Measurements from ENCODE around the gene CNTNAP2. TPM values are rescaled to one million over a fixed set of nuclear protein-coding genes. Genes with fewer than 3 reads are reported as not detected.

The CNTNAP2 gene
- total and polyA plus RNA-seq, 9 of the 15 experiments (the other 6 are each of a cell fraction or from before 2014, with no cell fraction given): 0.04 to 0.62 (median 0.09) TPM; not detected in 4

DNA sequence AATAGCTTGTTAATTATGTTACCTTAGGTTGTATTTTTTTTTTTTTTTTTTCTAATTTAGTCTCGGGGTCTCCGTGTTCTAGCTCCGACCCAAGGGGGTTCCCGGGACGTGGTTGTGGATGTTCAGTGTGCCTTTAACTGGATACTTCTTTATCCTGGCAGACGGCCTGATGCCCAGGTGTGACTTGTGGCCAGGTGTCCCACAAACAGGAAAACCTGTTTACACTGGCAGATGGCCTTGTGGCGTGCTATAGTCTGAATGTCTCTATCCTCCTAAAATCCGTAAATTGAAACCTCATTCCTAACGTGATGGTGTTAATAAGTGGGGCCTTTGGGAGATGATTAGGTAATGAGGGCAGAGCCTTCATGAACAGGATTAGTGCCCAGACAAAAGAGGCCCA lies 1927.6 kb downstream of the CNTNAP2 start (continued):
- TF ChIP-seq, protein P1, sequence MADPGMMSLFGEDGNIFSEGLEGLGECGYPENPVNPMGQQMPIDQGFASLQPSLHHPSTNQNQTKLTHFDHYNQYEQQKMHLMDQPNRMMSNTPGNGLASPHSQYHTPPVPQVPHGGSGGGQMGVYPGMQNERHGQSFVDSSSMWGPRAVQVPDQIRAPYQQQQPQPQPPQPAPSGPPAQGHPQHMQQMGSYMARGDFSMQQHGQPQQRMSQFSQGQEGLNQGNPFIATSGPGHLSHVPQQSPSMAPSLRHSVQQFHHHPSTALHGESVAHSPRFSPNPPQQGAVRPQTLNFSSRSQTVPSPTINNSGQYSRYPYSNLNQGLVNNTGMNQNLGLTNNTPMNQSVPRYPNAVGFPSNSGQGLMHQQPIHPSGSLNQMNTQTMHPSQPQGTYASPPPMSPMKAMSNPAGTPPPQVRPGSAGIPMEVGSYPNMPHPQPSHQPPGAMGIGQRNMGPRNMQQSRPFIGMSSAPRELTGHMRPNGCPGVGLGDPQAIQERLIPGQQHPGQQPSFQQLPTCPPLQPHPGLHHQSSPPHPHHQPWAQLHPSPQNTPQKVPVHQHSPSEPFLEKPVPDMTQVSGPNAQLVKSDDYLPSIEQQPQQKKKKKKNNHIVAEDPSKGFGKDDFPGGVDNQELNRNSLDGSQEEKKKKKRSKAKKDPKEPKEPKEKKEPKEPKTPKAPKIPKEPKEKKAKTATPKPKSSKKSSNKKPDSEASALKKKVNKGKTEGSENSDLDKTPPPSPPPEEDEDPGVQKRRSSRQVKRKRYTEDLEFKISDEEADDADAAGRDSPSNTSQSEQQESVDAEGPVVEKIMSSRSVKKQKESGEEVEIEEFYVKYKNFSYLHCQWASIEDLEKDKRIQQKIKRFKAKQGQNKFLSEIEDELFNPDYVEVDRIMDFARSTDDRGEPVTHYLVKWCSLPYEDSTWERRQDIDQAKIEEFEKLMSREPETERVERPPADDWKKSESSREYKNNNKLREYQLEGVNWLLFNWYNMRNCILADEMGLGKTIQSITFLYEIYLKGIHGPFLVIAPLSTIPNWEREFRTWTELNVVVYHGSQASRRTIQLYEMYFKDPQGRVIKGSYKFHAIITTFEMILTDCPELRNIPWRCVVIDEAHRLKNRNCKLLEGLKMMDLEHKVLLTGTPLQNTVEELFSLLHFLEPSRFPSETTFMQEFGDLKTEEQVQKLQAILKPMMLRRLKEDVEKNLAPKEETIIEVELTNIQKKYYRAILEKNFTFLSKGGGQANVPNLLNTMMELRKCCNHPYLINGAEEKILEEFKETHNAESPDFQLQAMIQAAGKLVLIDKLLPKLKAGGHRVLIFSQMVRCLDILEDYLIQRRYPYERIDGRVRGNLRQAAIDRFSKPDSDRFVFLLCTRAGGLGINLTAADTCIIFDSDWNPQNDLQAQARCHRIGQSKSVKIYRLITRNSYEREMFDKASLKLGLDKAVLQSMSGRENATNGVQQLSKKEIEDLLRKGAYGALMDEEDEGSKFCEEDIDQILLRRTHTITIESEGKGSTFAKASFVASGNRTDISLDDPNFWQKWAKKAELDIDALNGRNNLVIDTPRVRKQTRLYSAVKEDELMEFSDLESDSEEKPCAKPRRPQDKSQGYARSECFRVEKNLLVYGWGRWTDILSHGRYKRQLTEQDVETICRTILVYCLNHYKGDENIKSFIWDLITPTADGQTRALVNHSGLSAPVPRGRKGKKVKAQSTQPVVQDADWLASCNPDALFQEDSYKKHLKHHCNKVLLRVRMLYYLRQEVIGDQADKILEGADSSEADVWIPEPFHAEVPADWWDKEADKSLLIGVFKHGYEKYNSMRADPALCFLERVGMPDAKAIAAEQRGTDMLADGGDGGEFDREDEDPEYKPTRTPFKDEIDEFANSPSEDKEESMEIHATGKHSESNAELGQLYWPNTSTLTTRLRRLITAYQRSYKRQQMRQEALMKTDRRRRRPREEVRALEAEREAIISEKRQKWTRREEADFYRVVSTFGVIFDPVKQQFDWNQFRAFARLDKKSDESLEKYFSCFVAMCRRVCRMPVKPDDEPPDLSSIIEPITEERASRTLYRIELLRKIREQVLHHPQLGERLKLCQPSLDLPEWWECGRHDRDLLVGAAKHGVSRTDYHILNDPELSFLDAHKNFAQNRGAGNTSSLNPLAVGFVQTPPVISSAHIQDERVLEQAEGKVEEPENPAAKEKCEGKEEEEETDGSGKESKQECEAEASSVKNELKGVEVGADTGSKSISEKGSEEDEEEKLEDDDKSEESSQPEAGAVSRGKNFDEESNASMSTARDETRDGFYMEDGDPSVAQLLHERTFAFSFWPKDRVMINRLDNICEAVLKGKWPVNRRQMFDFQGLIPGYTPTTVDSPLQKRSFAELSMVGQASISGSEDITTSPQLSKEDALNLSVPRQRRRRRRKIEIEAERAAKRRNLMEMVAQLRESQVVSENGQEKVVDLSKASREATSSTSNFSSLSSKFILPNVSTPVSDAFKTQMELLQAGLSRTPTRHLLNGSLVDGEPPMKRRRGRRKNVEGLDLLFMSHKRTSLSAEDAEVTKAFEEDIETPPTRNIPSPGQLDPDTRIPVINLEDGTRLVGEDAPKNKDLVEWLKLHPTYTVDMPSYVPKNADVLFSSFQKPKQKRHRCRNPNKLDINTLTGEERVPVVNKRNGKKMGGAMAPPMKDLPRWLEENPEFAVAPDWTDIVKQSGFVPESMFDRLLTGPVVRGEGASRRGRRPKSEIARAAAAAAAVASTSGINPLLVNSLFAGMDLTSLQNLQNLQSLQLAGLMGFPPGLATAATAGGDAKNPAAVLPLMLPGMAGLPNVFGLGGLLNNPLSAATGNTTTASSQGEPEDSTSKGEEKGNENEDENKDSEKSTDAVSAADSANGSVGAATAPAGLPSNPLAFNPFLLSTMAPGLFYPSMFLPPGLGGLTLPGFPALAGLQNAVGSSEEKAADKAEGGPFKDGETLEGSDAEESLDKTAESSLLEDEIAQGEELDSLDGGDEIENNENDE (IDR thresholded peaks at IDR 0.05; ENCODE audit: low read depth, low read length): no peak
- TF ChIP-seq HIVEP1 (CRISPR knock-in tag; IDR thresholded peaks at IDR 0.05) (no peak), IFI16 (CRISPR knock-in tag; IDR thresholded peaks at IDR 0.05) (no peak), RFX7 (CRISPR knock-in tag; IDR thresholded peaks at IDR 0.05) (no peak), ZNF133 (CRISPR knock-in tag; IDR thresholded peaks at IDR 0.05) (no peak), PHB (CRISPR knock-in tag; IDR thresholded peaks at IDR 0.05) (no peak), ZNF764 (CRISPR knock-in tag; IDR thresholded peaks at IDR 0.05; ENCODE audit: low read depth) (no peak), PHTF2 (CRISPR knock-in tag; IDR thresholded peaks at IDR 0.05) (no peak)
- TF ChIP-seq, protein P2, sequence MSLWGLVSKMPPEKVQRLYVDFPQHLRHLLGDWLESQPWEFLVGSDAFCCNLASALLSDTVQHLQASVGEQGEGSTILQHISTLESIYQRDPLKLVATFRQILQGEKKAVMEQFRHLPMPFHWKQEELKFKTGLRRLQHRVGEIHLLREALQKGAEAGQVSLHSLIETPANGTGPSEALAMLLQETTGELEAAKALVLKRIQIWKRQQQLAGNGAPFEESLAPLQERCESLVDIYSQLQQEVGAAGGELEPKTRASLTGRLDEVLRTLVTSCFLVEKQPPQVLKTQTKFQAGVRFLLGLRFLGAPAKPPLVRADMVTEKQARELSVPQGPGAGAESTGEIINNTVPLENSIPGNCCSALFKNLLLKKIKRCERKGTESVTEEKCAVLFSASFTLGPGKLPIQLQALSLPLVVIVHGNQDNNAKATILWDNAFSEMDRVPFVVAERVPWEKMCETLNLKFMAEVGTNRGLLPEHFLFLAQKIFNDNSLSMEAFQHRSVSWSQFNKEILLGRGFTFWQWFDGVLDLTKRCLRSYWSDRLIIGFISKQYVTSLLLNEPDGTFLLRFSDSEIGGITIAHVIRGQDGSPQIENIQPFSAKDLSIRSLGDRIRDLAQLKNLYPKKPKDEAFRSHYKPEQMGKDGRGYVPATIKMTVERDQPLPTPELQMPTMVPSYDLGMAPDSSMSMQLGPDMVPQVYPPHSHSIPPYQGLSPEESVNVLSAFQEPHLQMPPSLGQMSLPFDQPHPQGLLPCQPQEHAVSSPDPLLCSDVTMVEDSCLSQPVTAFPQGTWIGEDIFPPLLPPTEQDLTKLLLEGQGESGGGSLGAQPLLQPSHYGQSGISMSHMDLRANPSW (CRISPR knock-in tag; IDR thresholded peaks at IDR 0.05): no peak
- TF ChIP-seq, protein P3, sequence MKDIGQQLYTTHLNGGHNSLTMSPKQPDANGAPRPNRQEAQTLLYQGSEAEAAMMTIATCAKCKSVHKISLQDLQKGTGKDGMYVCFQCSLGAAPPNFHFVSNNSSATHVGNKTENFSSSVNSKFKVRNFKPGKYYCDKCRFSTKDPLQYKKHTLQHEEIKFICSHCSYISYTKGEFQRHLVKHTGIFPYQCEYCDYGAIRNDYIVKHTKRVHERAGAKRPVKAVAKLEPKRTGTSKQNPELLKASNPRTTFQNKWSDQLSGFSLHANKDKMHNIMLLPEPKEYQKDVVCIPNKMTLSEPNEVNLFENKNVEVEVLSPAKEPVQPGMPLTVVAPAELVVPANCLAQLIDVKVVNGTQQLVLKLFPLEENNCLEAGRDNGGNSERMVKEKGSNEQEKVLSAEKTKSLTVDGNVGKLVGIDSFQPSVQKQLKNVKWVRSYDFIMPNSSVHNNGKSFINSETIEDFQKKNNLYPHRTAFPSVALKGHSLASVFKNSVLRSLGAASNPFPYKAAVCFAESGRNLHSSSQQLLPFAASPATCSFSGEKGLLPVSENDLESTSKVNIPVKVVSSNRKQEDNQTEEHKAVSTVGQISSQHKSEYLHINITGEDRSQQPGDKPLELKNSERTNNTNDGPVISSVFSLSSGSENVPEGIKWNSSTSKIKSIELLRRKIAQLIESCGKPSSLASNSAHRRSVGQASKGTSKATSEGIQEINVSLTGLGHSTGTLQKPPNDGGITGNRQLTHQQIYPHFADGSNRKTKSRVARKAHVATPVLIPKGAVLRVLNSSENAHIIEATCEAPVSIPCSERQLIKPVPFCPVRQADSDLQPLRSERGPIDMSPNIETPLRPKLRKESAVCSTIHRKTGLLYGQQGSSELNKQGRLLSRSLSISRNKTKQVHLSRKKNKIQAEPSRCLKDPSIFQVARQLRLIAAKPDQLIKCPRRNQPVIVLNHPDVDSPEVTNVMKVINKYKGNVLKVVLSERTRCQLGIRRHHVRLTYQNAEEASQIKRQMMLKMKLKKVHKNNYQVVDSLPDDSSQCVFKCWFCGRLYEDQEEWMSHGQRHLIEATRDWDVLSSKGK (CRISPR knock-in tag; IDR thresholded peaks at IDR 0.05): no peak
